ENCODE data around the gene SMAP2. TPM values are rescaled to one million over a fixed set of nuclear protein-coding genes. Genes with fewer than 3 reads are reported as not detected.

Gene SMAP2
- total RNA-seq, 3 donors from 2014 or later (not counting 1 experiment from before 2014, with no cell fraction given): 95.0 to 136 (median 127) TPM

- WGBS (ENCODE audit: insufficient coverage): 80% methylated on average over 1 of the region's 2 CpGs
- H3K27me3 ChIP-seq (ENCODE audit: control insufficient read depth, insufficient read depth, low read length): no peaks in the 10 kb centered on the region
- H3K4me3 ChIP-seq (ENCODE audit: low read length): no peak overlapping the region
- no peaks in the 10 kb centered on the region for H3K9me3 ChIP-seq (ENCODE audit: control insufficient read depth, insufficient read depth, low read length)
- peaks cover 48% of the 10 kb centered on the region for H3K4me1 ChIP-seq (ENCODE audit: control insufficient read depth, insufficient read depth, low read length)
- Mint-ChIP-seq H3K9me3 (no peaks in the 10 kb centered on the region), H3K27me3 (ENCODE audit: low read depth in 2 of 2) (no peaks in the 10 kb centered on the region), H3K27ac (peak overlapping the region; percentile 97 to 98), H3K4me3 (no peak overlapping the region), H3K36me3 (no peaks in the 10 kb centered on the region), H3K4me1 (peaks cover 61 to 70% of the 10 kb centered on the region in 2 donors)
- H3K27ac ChIP-seq (ENCODE audit: low read length): peak overlapping the region; percentile 75
- no peak for TF ChIP-seq CTCF (IDR thresholded peaks at IDR 0.05)
- ATAC-seq (no peak), DNase-seq (no peak)
- intact Hi-C loops (cut with micrococcal nuclease): no loop called here
- no peaks in the 10 kb centered on the region for H3K36me3 ChIP-seq (ENCODE audit: control insufficient read depth, insufficient read depth, low read length)
These were observed 23.7 kb downstream of the SMAP2 start for GRCh38 chr1:40397258-40397657.

- 61% methylated on average over 4 of the region's 4 CpGs for WGBS (ENCODE audit: insufficient coverage)
- H3K4me3 ChIP-seq (ENCODE audit: low read length): no peak overlapping the region
These were observed 26.6 kb downstream of the SMAP2 start for GRCh38 chr1:40399984-40400704.

GRCh38 chr1:40401473-40402201 is 28.1 kb downstream of the SMAP2 start:
- no peak for DNase-seq
- TF ChIP-seq CTCF (IDR thresholded peaks at IDR 0.05): no peak
- no peak overlapping the region for H3K4me3 Mint-ChIP-seq
- H3K36me3 ChIP-seq (ENCODE audit: control insufficient read depth, insufficient read depth, low read length): peaks cover under 1% of the 10 kb centered on the region
- no peaks in the 10 kb centered on the region for H3K9me3 ChIP-seq (ENCODE audit: control insufficient read depth, insufficient read depth, low read length)
- peak overlapping the region; percentile 23 for H3K27ac ChIP-seq (ENCODE audit: low read length)
- no peak overlapping the region for H3K4me3 ChIP-seq (ENCODE audit: low read length)
- no peaks in the 10 kb centered on the region for H3K9me3 Mint-ChIP-seq
- H3K27ac Mint-ChIP-seq: peak overlapping the region; percentile 84 to 89
- 72% methylated on average over 7 of the region's 7 CpGs for WGBS (ENCODE audit: insufficient coverage)
- H3K4me1 Mint-ChIP-seq: peaks cover 42 to 47% of the 10 kb centered on the region in 2 donors
- H3K36me3 Mint-ChIP-seq: no peaks in the 10 kb centered on the region
- no peaks in the 10 kb centered on the region for H3K27me3 Mint-ChIP-seq (ENCODE audit: low read depth in 2 of 2)
- no peaks in the 10 kb centered on the region for H3K27me3 ChIP-seq (ENCODE audit: control insufficient read depth, insufficient read depth, low read length)
- ATAC-seq: no peak
- H3K4me1 ChIP-seq (ENCODE audit: control insufficient read depth, insufficient read depth, low read length): peaks cover 47% of the 10 kb centered on the region
- intact Hi-C loops (cut with micrococcal nuclease): loop anchor here (5.0 to 10.0 kb wide), 2 partner anchors 144 to 327 kb away; partner anchors contain the start of gene ZMPSTE24

More at GRCh38 chr1:40399984-40400704, 26.6 kb downstream of the SMAP2 start:
- intact Hi-C loops (cut with micrococcal nuclease): loop anchor here (5.0 to 10.0 kb wide), 2 partner anchors 143 to 325 kb away; partner anchors contain the start of gene ZMPSTE24
- H3K9me3 Mint-ChIP-seq: no peaks in the 10 kb centered on the region
- peak overlapping the region in 1 of 2 donors; percentile 4 for H3K27ac Mint-ChIP-seq
- peak overlapping the region; percentile 1 for H3K27ac ChIP-seq (ENCODE audit: low read length)
- H3K9me3 ChIP-seq (ENCODE audit: control insufficient read depth, insufficient read depth, low read length): no peaks in the 10 kb centered on the region
- no peak overlapping the region for H3K4me3 Mint-ChIP-seq
- no peaks in the 10 kb centered on the region for H3K36me3 ChIP-seq (ENCODE audit: control insufficient read depth, insufficient read depth, low read length)
- TF ChIP-seq CTCF (IDR thresholded peaks at IDR 0.05): no peak
- H3K36me3 Mint-ChIP-seq: no peaks in the 10 kb centered on the region
- peaks cover 52 to 62% of the 10 kb centered on the region in 2 donors for H3K4me1 Mint-ChIP-seq
- H3K4me1 ChIP-seq (ENCODE audit: control insufficient read depth, insufficient read depth, low read length): peaks cover 48% of the 10 kb centered on the region
- H3K27me3 Mint-ChIP-seq (ENCODE audit: low read depth in 2 of 2): no peaks in the 10 kb centered on the region
- no peak for ATAC-seq
- no peaks in the 10 kb centered on the region for H3K27me3 ChIP-seq (ENCODE audit: control insufficient read depth, insufficient read depth, low read length)
- no peak for DNase-seq

Measured in natural killer cell (primary cell).